ENCODE data around the gene SMIM21. TPM values are rescaled to one million over a fixed set of nuclear protein-coding genes. Genes with fewer than 3 reads are reported as not detected.

The SMIM21 gene
- polyA plus RNA-seq, 3 donors, result not detected

DNA sequence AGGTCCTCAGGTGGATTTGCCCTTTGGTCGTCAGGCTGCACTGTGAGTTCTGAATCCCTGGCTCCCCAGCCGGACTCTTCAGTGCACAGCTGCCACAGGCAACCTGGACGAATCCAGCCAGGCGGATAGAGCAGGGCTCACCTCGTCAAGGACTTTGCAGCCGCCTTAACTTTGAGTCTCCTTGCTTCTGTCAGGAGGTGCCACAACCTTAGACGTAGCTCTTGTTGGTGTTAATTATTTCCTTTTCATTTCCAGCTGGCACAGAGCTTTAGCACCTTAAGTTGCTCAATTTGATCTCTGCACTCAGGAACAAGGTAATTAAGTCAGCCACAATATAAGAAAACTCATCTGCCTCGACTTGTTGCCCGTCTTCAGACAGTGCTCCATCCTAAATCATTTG is 17.7 kb downstream of the SMIM21 start:
- no peak overlapping the region for H3K27ac ChIP-seq (ENCODE audit: low read depth in 1 of 2, low read length in 2 of 2)
- H4K20me1 ChIP-seq (ENCODE audit: insufficient read depth, low read length), result no peaks in the 10 kb centered on the region
- DNase-seq, result no peak
- H3K27me3 Mint-ChIP-seq (ENCODE audit: low read depth in 3 of 3), result peaks cover 2 to 8% (median 2%) of the 10 kb centered on the region in 3 donors
- H3K4me3 ChIP-seq (replicated peaks in 1 of 3; ENCODE audit: low read depth in 2 of 3, low read length in 3 of 3), result no peak overlapping the region
- peaks cover 0 to 4% (median 0%) of the 10 kb centered on the region in 7 donors for H3K9me3 Mint-ChIP-seq
- no peak overlapping the region for H3K27ac Mint-ChIP-seq
- H3K36me3 ChIP-seq (replicated peaks in 1 of 2; ENCODE audit: control insufficient read depth in 1 of 2, insufficient read depth in 2 of 2, low read length in 2 of 2), result no peaks in the 10 kb centered on the region
- H3K36me3 Mint-ChIP-seq, result no peaks in the 10 kb centered on the region
- no peaks in the 10 kb centered on the region for H3K79me2 ChIP-seq (ENCODE audit: insufficient read depth, low read length)
- no peaks in the 10 kb centered on the region for H3K9me3 ChIP-seq (replicated peaks in 1 of 2; ENCODE audit: control insufficient read depth in 1 of 2, insufficient read depth in 1 of 2, low read length in 2 of 2)
- intact Hi-C loops (cut with micrococcal nuclease), result no loop called here
- no peak overlapping the region for H3K4me2 ChIP-seq (replicated peaks; ENCODE audit: extremely low read depth, low read length, poor library complexity, severe bottlenecking)
- H2AFZ ChIP-seq (ENCODE audit: insufficient read depth, low read depth, low read length, poor library complexity, severe bottlenecking), result no peak overlapping the region
- H3K9ac ChIP-seq (ENCODE audit: insufficient read depth, low read length, poor library complexity, severe bottlenecking), result no peak overlapping the region
- TF ChIP-seq, protein P1, sequence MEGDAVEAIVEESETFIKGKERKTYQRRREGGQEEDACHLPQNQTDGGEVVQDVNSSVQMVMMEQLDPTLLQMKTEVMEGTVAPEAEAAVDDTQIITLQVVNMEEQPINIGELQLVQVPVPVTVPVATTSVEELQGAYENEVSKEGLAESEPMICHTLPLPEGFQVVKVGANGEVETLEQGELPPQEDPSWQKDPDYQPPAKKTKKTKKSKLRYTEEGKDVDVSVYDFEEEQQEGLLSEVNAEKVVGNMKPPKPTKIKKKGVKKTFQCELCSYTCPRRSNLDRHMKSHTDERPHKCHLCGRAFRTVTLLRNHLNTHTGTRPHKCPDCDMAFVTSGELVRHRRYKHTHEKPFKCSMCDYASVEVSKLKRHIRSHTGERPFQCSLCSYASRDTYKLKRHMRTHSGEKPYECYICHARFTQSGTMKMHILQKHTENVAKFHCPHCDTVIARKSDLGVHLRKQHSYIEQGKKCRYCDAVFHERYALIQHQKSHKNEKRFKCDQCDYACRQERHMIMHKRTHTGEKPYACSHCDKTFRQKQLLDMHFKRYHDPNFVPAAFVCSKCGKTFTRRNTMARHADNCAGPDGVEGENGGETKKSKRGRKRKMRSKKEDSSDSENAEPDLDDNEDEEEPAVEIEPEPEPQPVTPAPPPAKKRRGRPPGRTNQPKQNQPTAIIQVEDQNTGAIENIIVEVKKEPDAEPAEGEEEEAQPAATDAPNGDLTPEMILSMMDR (IDR thresholded peaks at IDR 0.05), result no peak
- WGBS (ENCODE audit: insufficient coverage), result 87% methylated on average over 5 of the region's 9 CpGs
- no peaks in the 10 kb centered on the region for H3K27me3 ChIP-seq (ENCODE audit: control insufficient read depth in 2 of 2, insufficient read depth in 2 of 2, low read length in 2 of 2)
- no peaks in the 10 kb centered on the region for H3K4me1 ChIP-seq (ENCODE audit: control insufficient read depth in 1 of 2, insufficient read depth in 2 of 2, low read length in 2 of 2)
- no peak overlapping the region for H3K4me3 Mint-ChIP-seq
- H3K4me1 Mint-ChIP-seq, result no peaks in the 10 kb centered on the region

DNA sequence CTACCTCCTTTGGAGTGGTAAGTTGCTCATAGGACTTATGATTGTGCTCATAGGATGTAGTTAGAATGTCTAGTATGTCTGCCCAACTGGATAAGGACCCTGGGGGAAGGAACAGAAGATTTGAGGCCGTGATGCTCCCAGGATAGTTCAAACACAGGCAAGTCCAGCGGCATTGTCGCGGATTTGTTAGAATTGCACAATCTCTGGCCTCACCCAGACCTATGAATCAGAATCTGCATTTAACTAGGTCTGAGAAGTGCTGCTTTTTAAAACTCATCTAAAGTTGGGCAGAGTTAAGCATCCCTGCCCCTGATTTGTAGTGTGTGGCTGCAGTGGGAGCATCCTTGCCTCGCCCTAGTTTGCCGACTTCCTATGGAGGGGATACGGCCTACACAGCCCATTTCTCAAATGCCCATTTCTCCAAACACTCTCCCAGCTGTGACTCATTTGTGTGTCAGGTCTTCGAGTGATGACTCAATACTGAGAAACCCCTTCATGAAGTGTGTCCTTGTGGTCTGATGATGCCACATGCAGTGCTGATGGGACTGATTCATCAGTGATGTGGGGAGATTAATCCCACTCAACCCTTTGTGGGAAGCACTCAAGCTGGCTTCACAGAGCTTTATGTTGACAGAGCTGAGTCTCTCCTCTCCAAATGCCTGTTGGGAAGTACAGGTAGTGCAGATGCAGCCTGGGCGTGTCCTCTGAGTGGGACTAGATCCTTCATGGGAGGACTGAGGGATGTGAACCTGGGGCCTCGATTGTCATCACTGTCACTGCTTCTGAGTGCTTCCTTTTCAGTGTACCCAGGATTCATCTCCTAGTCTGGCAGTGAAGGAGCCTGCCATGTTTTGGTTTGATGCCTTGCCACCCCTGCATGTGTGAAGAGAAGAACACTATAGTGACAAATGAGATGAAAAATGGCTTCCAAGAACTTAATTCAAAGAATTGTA is 18.7 kb downstream of the SMIM21 start:
- peaks cover 2 to 13% (median 3%) of the 10 kb centered on the region in 3 donors for H3K27me3 Mint-ChIP-seq (ENCODE audit: low read depth in 3 of 3)
- peak in 1 of 3 donors; percentile 33 for DNase-seq
- no peak overlapping the region for H3K4me2 ChIP-seq (replicated peaks; ENCODE audit: extremely low read depth, low read length, poor library complexity, severe bottlenecking)

More for the DNA sequence above, 18.7 kb downstream of the SMIM21 start:
- Histone ChIP-seq H3K4me3 (replicated peaks in 1 of 3; ENCODE audit: low read depth in 2 of 3, low read length in 3 of 3) (no peak overlapping the region), H3K9ac (ENCODE audit: insufficient read depth, low read length, poor library complexity, severe bottlenecking) (no peak overlapping the region), H3K27me3 (ENCODE audit: control insufficient read depth in 2 of 2, insufficient read depth in 2 of 2, low read length in 2 of 2) (no peaks in the 10 kb centered on the region), H2AFZ (ENCODE audit: insufficient read depth, low read depth, low read length, poor library complexity, severe bottlenecking) (no peak overlapping the region), H3K4me1 (ENCODE audit: control insufficient read depth in 1 of 2, insufficient read depth in 2 of 2, low read length in 2 of 2) (no peaks in the 10 kb centered on the region), H4K20me1 (ENCODE audit: insufficient read depth, low read length) (no peaks in the 10 kb centered on the region), H3K79me2 (ENCODE audit: insufficient read depth, low read length) (no peaks in the 10 kb centered on the region), H3K27ac (ENCODE audit: low read depth in 1 of 2, low read length in 2 of 2) (no peak overlapping the region), H3K36me3 (replicated peaks in 1 of 2; ENCODE audit: control insufficient read depth in 1 of 2, insufficient read depth in 2 of 2, low read length in 2 of 2) (no peaks in the 10 kb centered on the region), H3K9me3 (replicated peaks in 1 of 2; ENCODE audit: control insufficient read depth in 1 of 2, insufficient read depth in 1 of 2, low read length in 2 of 2) (no peaks in the 10 kb centered on the region)
- WGBS (ENCODE audit: insufficient coverage), result 73% methylated on average over 5 of the region's 10 CpGs
- TF ChIP-seq, protein P1 (IDR thresholded peaks at IDR 0.05), result no peak
- H3K27ac Mint-ChIP-seq, result no peak overlapping the region
- peaks cover 0 to 4% (median 2%) of the 10 kb centered on the region in 7 donors for H3K9me3 Mint-ChIP-seq
- intact Hi-C loops (cut with micrococcal nuclease), result no loop called here
- no peaks in the 10 kb centered on the region for H3K4me1 Mint-ChIP-seq
- H3K4me3 Mint-ChIP-seq, result no peak overlapping the region
- no peaks in the 10 kb centered on the region for H3K36me3 Mint-ChIP-seq
